Colonic mucosa (tissue), 4 donors: Measurements from ENCODE around the gene CDH8. TPM values are rescaled to one million over a fixed set of nuclear protein-coding genes. Genes with fewer than 3 reads are reported as not detected.

ENCODE experiments used
- DNase-seq: peaks from one replicate; pipeline ENCODE4 v3.0.0-alpha.2; 2020
- H3K27ac ChIP-seq: fragments of 200-600 bp; one replicate; pipeline ENCODE4 v1.8.0; 2021
- H3K27me3 ChIP-seq: fragments of 200-600 bp; one replicate; pipeline ENCODE4 v1.8.0; 2021
- H3K36me3 ChIP-seq: fragments of 200-600 bp; one replicate; pipeline ENCODE4 v1.8.0; 2021
- H3K4me1 ChIP-seq: fragments of 200-600 bp; one replicate; pipeline ENCODE4 v1.8.0; 2021; ENCODE audit warnings: mild to moderate bottlenecking
- H3K4me3 ChIP-seq: fragments of 200-600 bp; one replicate; pipeline ENCODE4 v1.8.0; 2021
- H3K9ac ChIP-seq, 2 donors: one replicate each; pipeline ENCODE4 v1.7.0; 2013; ENCODE audit warnings: control low read depth in 2 of 2, low read depth in 2 of 2, low read length in 2 of 2
- H3K9me3 ChIP-seq: fragments of 200-600 bp; one replicate; pipeline ENCODE4 v1.8.0; 2021
- intact Hi-C: fragments of 100-400 bp; cut with DNase I; formaldehyde crosslinking; loops from one replicate; pipeline ENCODE4 v1.14.1; 2022
- total RNA-seq, 2 donors: library from RNA; stranded (reverse); fragmentation: NEBNext Ultra II Directional in 1 of 2; extraction: Animal tissue kit (Norgen Biotek cat#: 25700) in 1 of 2; gene quantifications; one replicate each; pipeline ENCODE4 v1.2.1, GENCODE V29; 2021
- TF ChIP-seq, protein P1 (sequence below): fragments of 200-600 bp; IDR thresholded peaks from one replicate; pipeline ENCODE4 v1.8.0; 2022; ENCODE audit warnings: antibody characterized with exemption, mild to moderate bottlenecking
- donor health status: healthy.
- donor health status: DM: no; HTN: no; CAD: no.
- donor health status: DM: no; HTN: no; CAD: no.

CDH8 gene
- total RNA-seq, 2 donors from 2014 or later = 0.13 to 0.69 TPM

DNA sequence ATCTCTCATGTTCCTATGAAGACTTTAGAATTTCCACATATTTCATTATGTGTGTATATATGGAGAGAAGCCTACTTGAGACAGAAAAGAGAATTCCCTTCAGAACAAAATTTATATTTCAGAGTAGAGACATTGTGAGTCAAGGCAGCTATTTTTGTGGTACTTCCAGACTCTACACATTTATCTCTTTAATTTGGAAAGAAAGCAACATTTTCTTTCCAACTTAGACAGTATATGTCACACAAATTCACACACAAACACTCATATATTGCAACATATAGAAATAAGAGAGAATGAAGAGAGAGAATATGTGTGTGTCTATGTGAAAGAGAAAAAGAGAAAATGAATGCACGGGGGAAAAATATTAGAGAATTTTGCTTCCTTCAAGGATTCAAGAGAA lies 158.8 kb downstream of the CDH8 start:
- TF ChIP-seq, protein P1, sequence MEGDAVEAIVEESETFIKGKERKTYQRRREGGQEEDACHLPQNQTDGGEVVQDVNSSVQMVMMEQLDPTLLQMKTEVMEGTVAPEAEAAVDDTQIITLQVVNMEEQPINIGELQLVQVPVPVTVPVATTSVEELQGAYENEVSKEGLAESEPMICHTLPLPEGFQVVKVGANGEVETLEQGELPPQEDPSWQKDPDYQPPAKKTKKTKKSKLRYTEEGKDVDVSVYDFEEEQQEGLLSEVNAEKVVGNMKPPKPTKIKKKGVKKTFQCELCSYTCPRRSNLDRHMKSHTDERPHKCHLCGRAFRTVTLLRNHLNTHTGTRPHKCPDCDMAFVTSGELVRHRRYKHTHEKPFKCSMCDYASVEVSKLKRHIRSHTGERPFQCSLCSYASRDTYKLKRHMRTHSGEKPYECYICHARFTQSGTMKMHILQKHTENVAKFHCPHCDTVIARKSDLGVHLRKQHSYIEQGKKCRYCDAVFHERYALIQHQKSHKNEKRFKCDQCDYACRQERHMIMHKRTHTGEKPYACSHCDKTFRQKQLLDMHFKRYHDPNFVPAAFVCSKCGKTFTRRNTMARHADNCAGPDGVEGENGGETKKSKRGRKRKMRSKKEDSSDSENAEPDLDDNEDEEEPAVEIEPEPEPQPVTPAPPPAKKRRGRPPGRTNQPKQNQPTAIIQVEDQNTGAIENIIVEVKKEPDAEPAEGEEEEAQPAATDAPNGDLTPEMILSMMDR = no peak
- no peaks in the 10 kb centered on the region for H3K36me3 ChIP-seq
- H3K9me3 ChIP-seq = no peaks in the 10 kb centered on the region
- H3K4me3 ChIP-seq = no peak overlapping the region
- DNase-seq = no peak
- intact Hi-C loops = no loop called here
- no peak overlapping the region for H3K9ac ChIP-seq
- no peaks in the 10 kb centered on the region for H3K4me1 ChIP-seq
- H3K27me3 ChIP-seq = no peaks in the 10 kb centered on the region
- H3K27ac ChIP-seq = no peak overlapping the region

DNA sequence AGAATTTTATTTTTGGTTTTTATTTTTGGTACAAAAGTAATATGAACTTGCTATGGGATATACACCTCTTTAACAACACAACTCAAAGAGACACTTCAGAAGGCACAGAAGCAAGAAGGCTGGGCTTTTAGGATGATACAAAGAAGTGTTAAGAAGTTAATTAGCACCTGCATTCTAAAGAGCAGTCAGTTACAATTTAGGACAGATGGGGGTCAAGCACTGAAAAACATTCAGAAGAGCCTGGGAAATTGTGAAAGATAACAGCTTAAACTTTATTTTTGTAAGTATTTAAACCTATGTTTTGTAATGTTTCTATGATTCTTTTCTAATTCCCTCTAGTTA lies 163.5 kb downstream of the CDH8 start:
- H3K9ac ChIP-seq = no peak overlapping the region
- no peaks in the 10 kb centered on the region for H3K27me3 ChIP-seq
- H3K9me3 ChIP-seq = no peaks in the 10 kb centered on the region
- no peak overlapping the region for H3K4me3 ChIP-seq
- intact Hi-C loops = no loop called here
- no peak overlapping the region for H3K27ac ChIP-seq
- no peaks in the 10 kb centered on the region for H3K4me1 ChIP-seq
- no peak for DNase-seq
- TF ChIP-seq, protein P1 = no peak
- no peaks in the 10 kb centered on the region for H3K36me3 ChIP-seq

DNA sequence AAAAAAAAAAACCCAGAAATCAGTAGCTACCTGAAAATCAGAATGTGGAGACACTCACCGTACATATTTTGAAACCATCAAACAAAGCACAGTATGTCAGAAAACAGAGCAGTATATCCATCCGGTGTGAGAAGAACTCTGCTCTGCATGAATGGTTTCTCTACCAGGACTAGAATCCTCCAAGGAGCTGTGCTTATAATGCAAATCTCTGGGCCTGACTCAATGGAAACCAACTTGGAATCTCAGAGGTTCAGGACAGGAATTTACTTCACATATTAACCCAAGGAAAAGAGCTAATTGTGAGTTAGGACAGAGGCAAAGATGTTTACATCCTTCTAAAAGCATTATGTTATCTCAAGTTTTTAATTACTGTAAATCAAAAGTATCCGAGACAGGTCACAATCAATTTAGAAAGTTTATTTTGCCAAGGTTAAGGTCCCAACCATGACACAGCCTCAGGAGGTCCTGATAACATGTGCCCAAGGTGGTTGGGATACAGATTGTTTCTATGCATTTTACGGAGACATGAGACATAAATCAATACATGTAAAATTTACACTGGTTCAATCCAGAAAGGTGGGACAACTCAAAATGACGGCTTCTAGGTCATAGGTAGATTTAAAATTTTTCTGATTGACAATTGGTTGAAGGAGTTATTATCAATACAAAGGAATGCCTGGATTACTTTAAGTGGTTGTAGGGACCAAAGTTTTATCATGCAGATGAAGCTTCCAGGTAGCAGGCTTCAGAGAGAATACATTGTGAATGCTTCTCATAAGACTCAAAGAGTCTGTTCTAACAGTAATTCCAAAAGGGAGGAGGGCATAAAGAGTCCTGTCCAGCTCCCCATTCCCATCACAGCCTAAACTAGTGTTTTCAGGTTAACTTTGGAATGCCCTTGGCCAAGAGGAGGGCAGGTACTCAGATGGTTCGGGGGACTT lies 164.1 kb downstream of the CDH8 start:
- Histone ChIP-seq H3K9ac (no peak overlapping the region), H3K4me1 (no peaks in the 10 kb centered on the region), H3K4me3 (no peak overlapping the region), H3K27ac (no peak overlapping the region), H3K9me3 (no peaks in the 10 kb centered on the region), H3K36me3 (no peaks in the 10 kb centered on the region), H3K27me3 (no peaks in the 10 kb centered on the region)
- intact Hi-C loops = no loop called here
- DNase-seq = no peak
- TF ChIP-seq, protein P1 = no peak

DNA sequence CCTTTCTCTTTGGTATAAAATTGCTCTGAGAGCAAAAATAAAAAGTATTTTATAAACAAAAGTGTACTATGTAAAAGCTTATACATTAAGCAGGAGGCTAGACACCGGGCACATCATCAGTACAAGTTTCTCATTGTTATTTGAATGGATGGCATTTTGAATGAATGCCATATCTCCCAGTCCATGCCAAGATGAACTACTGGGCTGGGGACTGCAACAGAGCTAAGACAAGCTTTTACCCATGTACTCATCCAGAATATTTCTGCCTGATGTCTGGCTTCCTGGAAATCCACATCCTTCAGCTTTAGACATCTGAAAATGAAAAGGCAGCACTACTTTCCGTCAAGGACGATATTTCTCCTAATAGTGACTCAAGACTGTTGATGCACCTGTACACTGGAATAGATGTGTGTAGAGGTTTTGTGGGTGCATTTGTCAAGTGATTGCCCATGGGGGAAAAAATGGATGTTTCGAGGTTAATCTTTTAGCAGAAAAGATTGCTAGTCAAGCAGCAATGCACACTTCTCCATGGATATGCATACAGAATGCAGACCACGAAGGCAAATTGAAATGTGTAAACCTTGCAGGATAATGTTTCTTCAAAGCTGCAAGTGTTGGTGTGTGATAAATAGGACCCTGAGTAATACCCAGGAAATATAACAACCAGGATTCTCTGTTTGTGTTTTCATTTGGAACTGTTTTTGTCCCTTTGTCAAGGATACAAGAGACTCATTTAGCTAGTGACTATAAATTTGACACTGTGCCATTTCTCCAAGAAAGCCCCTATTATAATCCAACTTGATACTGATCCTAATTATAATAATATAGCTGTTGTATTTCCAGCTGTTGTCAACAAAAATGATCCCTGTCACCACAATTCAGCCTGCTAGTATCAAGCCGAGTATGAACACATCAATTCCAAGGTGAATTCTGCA lies 173.8 kb downstream of the CDH8 start:
- no peaks in the 10 kb centered on the region for H3K36me3 ChIP-seq
- H3K9ac ChIP-seq = no peak overlapping the region
- intact Hi-C loops = no loop called here
- no peak overlapping the region for H3K27ac ChIP-seq
- no peak for DNase-seq
- no peaks in the 10 kb centered on the region for H3K27me3 ChIP-seq
- H3K4me3 ChIP-seq = no peak overlapping the region
- H3K4me1 ChIP-seq = no peaks in the 10 kb centered on the region
- no peaks in the 10 kb centered on the region for H3K9me3 ChIP-seq
- TF ChIP-seq, protein P1 = no peak

DNA sequence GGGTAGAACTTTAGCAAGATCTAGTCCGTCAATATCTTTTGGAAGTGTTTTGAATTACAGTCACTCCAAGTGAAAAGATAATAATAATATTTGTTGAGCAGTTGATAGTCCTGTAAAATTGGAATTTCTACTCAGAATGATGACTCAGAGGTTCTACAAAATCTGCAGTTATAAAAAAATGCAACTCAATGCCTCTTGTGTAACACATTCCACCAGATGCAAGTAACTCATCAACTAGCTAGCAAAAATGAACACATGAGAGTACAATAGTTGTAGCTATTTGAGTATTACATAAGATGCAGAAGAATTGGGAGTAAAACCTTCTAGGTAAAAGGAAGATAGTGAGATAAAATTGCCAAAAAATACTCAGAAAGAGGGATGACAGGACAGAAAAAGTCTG lies 177.2 kb downstream of the CDH8 start:
- TF ChIP-seq, protein P1 = no peak
- no peak overlapping the region for H3K27ac ChIP-seq
- no peaks in the 10 kb centered on the region for H3K27me3 ChIP-seq
- H3K36me3 ChIP-seq = no peaks in the 10 kb centered on the region
- no peak overlapping the region for H3K4me3 ChIP-seq
- intact Hi-C loops = no loop called here
- H3K9me3 ChIP-seq = no peaks in the 10 kb centered on the region
- DNase-seq = no peak
- no peaks in the 10 kb centered on the region for H3K4me1 ChIP-seq
- H3K9ac ChIP-seq = no peak overlapping the region
